CD1c-positive myeloid dendritic cell (primary cell): ENCODE results near the gene OXSR1.
"Not testable (repeated sequence)": the region's sequence is repeated elsewhere in the genome, so short reads cannot be mapped to it uniquely, and the experiment has no call there.

ENCODE experiments used
- DNase-seq: peaks from one replicate; pipeline ENCODE4 v3.0.0-alpha.2; 2016; ENCODE audit errors: extremely low spot score

Gene OXSR1

GRCh38 chr3:38127611-38128302, 37.6 kb upstream of the OXSR1 start:
- DNase-seq = peak; percentile 23

- no peak for DNase-seq
Measured at GRCh38 chr3:38128303-38128655, 37.1 kb upstream of the OXSR1 start.

GRCh38 chr3:38129058-38129457, 36.3 kb upstream of the OXSR1 start:
- DNase-seq = no peak

GRCh38 chr3:38130631-38131065, 34.7 kb upstream of the OXSR1 start:
- DNase-seq = no peak

- peak; percentile 34 for DNase-seq
Measured at GRCh38 chr3:38131621-38132369, 33.5 kb upstream of the OXSR1 start.

GRCh38 chr3:38133209-38133556, 32.2 kb upstream of the OXSR1 start:
- DNase-seq = no peak

GRCh38 chr3:38133557-38134405, 31.6 kb upstream of the OXSR1 start:
- DNase-seq = no peak

GRCh38 chr3:38134517-38135143, 30.7 kb upstream of the OXSR1 start:
- not testable (repeated sequence) for DNase-seq

GRCh38 chr3:38135621-38136277, 29.6 kb upstream of the OXSR1 start:
- DNase-seq = peak; percentile 50

GRCh38 chr3:38136393-38136776, 29.0 kb upstream of the OXSR1 start:
- DNase-seq = no peak

GRCh38 chr3:38136777-38137614, 28.3 kb upstream of the OXSR1 start, which contains the start of gene ACAA1:
Gene ACAA1 (minus strand): TSS chr3:38137127. CDS start chr3:38137035, 92 bp downstream.
- peak; percentile 99 for DNase-seq

GRCh38 chr3:38137615-38138348, 27.6 kb upstream of the OXSR1 start:
- no peak for DNase-seq

GRCh38 chr3:38138349-38139190, 26.8 kb upstream of the OXSR1 start, which contains the start of gene MYD88:
Gene MYD88 (plus strand): TSS chr3:38138661. CDS start chr3:38138701, 40 bp downstream.
- DNase-seq = peak; percentile 92

- no peak for DNase-seq
Measured at GRCh38 chr3:38139191-38139590, 26.1 kb upstream of the OXSR1 start.

GRCh38 chr3:38139652-38140051, 25.7 kb upstream of the OXSR1 start:
- no peak for DNase-seq

GRCh38 chr3:38140326-38141172, 24.8 kb upstream of the OXSR1 start:
- no peak for DNase-seq

- no peak for DNase-seq
Measured at GRCh38 chr3:38141173-38141951, 24.0 kb upstream of the OXSR1 start.
